Measurements from ENCODE around the gene ACE. TPM values are rescaled to one million over a fixed set of nuclear protein-coding genes. Genes with fewer than 3 reads are reported as not detected.
"Not testable (repeated sequence)": the region's sequence is repeated elsewhere in the genome, so short reads cannot be mapped to it uniquely, and the experiment has no call there.

ACE gene
- total RNA-seq, 1 donor from 2014 or later: 4.8 TPM

DNA sequence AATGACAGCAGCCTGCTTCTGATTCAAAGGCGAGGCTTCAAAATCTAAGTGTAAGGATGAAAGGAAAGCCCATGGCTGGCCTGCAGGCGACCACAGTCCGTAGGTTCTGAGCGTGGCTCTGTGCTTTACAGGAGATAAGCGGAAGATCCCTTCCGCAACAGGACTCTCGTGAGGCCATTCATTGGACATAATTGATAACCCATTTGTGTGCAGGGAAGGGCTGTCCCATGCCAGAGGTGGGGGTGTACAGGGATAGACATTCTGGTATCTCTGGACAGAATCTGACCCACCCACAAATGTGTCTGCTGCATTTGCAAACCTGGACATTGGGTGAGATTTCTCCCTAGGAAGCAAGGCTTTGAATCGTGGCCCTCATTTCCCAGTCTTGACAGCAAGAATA lies 34.8 kb upstream of the ACE start:
- DNase-seq (ENCODE audit: missing footprints): no peak
- ATAC-seq: no peak
- intact Hi-C loops (cut with DNase I): no loop called here

GRCh38 chr17:63442549-63443035 lies 34.3 kb upstream of the ACE start:
- ATAC-seq: peak; percentile 19
- DNase-seq (ENCODE audit: missing footprints): no peak
- intact Hi-C loops (cut with DNase I): no loop called here

DNA sequence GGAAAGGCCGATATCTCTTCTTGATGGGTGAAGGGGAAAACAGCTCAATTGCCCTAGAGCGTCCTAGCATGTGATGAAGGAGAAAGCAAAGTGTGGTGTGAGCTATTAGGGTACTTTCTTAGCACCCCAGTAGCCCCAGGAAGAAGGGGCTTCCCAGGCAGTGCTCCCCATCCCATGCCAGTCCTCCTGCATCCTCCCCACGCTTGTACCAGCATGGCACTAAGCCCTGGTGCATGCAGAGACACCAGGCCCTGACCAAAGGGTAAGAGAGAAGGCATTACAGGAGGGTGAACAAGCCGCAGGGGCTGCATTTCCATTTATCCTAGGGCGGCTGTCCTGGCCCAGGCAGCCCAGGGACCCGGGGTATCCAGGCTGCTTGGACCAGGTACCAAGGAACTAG lies 33.8 kb upstream of the ACE start:
- intact Hi-C loops (cut with DNase I): no loop called here
- ATAC-seq (no peak), DNase-seq (ENCODE audit: missing footprints) (no peak)

GRCh38 chr17:63444457-63444856 lies 32.4 kb upstream of the ACE start:
- ATAC-seq: no peak
- intact Hi-C loops (cut with DNase I): no loop called here
- no peak for DNase-seq (ENCODE audit: missing footprints)

GRCh38 chr17:63445065-63445464 lies 31.8 kb upstream of the ACE start:
- intact Hi-C loops (cut with DNase I): no loop called here
- DNase-seq (ENCODE audit: missing footprints) (no peak), ATAC-seq (no peak)

GRCh38 chr17:63445571-63445953 lies 31.3 kb upstream of the ACE start:
- ATAC-seq (no peak), DNase-seq (ENCODE audit: missing footprints) (no peak)
- intact Hi-C loops (cut with DNase I): no loop called here

- peak; percentile 84 for ATAC-seq
- intact Hi-C loops (cut with DNase I): loop anchor here (2.0 kb wide), 1 partner anchor 29 kb away; no protein-coding TSS in a partner anchor
- DNase-seq (ENCODE audit: missing footprints): peak; percentile 86
Observed at GRCh38 chr17:63445954-63446752, 30.7 kb upstream of the ACE start, which contains the start of gene CYB561. Gene CYB561 (minus strand): TSS chr17:63446306. CDS start chr17:63437547, 8,759 bp downstream.

GRCh38 chr17:63446753-63447470 lies 29.9 kb upstream of the ACE start:
- peak; percentile 75 for ATAC-seq
- DNase-seq (ENCODE audit: missing footprints): peak; percentile 90
- intact Hi-C loops (cut with DNase I): loop anchor here (2.0 kb wide), 1 partner anchor 28 kb away; no protein-coding TSS in a partner anchor

DNA sequence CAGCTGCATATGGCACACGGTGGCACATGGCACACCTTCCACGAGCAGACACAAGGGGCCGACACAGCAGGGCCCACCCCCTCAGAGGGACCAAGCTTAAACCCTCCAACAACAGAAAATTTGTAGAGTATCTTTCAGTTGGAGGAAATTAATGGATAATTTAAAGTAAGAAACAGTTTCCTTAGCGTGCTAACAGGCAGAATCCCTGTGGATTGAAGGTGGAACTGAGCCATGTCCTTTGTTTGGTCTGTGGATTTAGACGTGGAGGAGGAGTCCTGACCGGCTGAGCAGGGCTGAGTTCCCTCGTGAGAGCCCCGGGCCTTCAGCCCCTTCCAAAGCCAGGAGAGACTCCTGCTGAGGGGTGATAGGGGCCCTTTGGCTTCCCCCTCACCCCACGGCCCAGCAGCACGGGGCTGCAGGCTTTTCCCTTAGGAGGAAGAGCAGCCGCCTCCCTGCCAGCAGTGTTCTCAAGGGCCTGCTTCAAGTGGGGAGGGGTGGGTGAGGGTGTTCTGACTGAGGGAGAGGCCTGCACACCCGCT lies 29.3 kb upstream of the ACE start:
- intact Hi-C loops (cut with DNase I): loop anchor here (2.0 kb wide), 1 partner anchor 27 kb away; no protein-coding TSS in a partner anchor
- ATAC-seq: no peak
- DNase-seq (ENCODE audit: missing footprints): no peak

DNA sequence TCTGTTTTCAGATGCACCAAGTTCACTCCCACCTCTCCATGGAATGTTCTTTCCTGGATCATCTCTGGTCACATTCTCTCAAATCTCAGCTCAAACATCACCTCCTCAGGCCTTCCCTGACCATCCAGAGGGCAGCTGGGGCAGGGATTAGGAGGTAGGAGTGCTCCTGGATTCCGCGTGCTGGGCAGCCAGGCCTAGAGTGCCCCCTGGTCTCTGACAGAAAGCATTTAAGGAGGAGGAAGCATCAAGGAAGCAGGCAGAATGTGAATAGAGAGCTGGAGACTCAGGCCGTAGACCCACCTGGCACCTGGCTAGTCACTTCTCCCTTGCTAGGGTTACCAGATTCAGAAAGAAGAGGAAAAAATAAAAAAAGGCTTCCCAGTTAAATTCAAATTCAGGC lies 28.2 kb upstream of the ACE start:
- intact Hi-C loops (cut with DNase I): no loop called here
- no peak for DNase-seq (ENCODE audit: missing footprints)
- no peak for ATAC-seq

GRCh38 chr17:63450551-63450950 lies 26.3 kb upstream of the ACE start:
- DNase-seq (ENCODE audit: missing footprints) (no peak), ATAC-seq (no peak)
- intact Hi-C loops (cut with DNase I): no loop called here

- DNase-seq (ENCODE audit: missing footprints) (no peak), ATAC-seq (no peak)
- intact Hi-C loops (cut with DNase I): no loop called here
Observed at GRCh38 chr17:63451150-63451549, 25.7 kb upstream of the ACE start.

- DNase-seq (ENCODE audit: missing footprints) (no peak), ATAC-seq (no peak)
- intact Hi-C loops (cut with DNase I): no loop called here
Observed at GRCh38 chr17:63452046-63452961, 24.6 kb upstream of the ACE start.

DNA sequence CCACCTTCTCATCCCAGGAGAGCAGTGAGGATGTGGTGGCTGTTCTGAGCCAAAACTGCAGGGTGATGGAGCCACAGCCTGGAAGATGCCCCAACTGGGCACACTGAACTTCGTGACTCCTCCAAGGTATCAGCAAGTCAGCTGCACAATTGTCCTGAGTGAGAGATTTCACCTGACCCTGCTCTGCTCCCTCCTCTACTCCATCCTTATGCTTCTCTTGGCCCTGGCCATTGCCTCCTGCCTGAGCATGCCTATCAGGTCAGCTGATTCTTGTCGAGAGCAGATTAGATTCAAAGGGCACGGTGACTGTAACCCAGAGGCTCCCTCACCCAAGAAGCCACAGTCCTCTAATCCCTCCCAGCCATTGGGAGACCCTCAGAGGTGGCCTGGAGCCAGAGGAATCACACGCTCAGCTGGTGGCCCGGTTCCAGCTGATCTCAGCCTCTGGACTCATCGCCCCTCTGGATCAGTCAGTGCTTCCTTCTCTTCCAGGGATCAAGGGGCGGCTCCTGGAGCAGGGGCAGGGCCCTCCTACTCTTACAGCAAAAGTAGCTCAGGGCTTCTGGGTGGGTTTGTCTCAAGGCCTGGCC lies 23.8 kb upstream of the ACE start:
- DNase-seq (ENCODE audit: missing footprints): no peak
- intact Hi-C loops (cut with DNase I): no loop called here
- no peak for ATAC-seq

GRCh38 chr17:63454357-63454756 lies 22.5 kb upstream of the ACE start:
- DNase-seq (ENCODE audit: missing footprints); ATAC-seq; intact Hi-C loops (cut with DNase I): not testable (repeated sequence)

- intact Hi-C loops (cut with DNase I): no loop called here
- ATAC-seq: no peak
- no peak for DNase-seq (ENCODE audit: missing footprints)
Observed at GRCh38 chr17:63454915-63455314, 21.9 kb upstream of the ACE start.

DNA sequence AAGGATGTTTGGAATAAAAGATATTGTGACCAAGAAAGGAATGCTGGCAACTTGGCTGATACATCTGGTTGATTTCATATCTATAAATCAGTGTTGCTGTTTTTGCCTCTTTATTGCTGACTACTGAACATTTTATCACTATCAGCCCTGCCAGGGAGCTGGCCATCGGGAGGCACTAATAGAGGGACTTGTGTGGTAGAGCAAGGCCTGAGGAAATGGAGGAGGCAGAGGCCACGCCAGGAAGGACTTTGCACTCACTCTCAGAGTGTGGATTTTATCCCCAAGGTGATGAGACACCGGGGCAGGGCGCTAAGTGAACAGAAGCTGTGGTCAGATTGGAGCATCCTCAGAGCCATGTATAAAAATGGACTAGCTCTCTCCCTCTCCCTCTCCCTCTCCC lies 21.4 kb upstream of the ACE start:
- ATAC-seq (no peak), DNase-seq (ENCODE audit: missing footprints) (no peak)
- intact Hi-C loops (cut with DNase I): no loop called here

DNA sequence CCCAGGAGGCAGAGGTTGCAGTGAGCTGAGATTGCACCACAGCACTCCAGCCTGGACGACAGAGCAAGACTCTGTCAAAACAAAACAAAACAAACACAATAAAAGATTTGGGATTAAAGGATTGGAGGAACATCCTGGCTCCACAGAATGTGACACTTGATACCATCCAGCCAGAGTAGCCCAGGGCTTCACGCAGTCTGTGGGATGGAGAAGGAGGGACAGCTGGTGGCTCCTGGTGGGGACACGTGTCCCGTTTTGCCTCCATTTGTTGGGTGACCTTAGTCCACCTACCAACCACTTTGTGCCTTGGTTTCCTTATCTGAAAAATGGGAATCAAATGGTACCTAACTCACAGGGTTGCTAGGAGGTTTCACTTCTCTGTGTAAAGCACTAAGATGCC lies 18.4 kb upstream of the ACE start:
- intact Hi-C loops (cut with DNase I): no loop called here
- ATAC-seq (no peak), DNase-seq (ENCODE audit: missing footprints) (no peak)

All from Right ventricle myocardium inferior (tissue), 1 donor.